NT2/D1 (cell line): ENCODE data around the gene FSIP1.

ENCODE experiments used
- DNase-seq: peaks from one replicate; pipeline ENCODE4 v3.0.0-alpha.2; 2011; ENCODE audit warnings: low read depth, low spot score
- H3K27me3 ChIP-seq: 2 replicates; pipeline ENCODE4 v1.6.0; 2011; ENCODE audit warnings: mild to moderate bottlenecking; ENCODE audit not compliant: insufficient read length, insufficient read depth
- H3K36me3 ChIP-seq: 2 replicates; pipeline ENCODE4 v1.6.1; 2011; ENCODE audit warnings: mild to moderate bottlenecking, low read length, mixed read lengths; ENCODE audit not compliant: insufficient read depth, insufficient read length
- H3K4me1 ChIP-seq: 2 replicates; pipeline ENCODE4 v1.5.1; 2011; ENCODE audit not compliant: insufficient read depth, insufficient read length
- H3K4me3 ChIP-seq: 2 replicates; pipeline ENCODE4 v1.5.1; 2011; ENCODE audit warnings: low read depth; ENCODE audit not compliant: insufficient read length
- H3K9ac ChIP-seq: 2 replicates; pipeline ENCODE4 v1.6.0; 2011; ENCODE audit warnings: low read depth; ENCODE audit not compliant: insufficient read length
- H3K9me3 ChIP-seq: 2 replicates; pipeline ENCODE4 v1.5.1; 2011; ENCODE audit warnings: mild to moderate bottlenecking, low read length; ENCODE audit not compliant: insufficient read depth
- SUZ12 ChIP-seq: IDR thresholded peaks from 2 replicates; pipeline ENCODE4 v1.6.1; 2011; ENCODE audit not compliant: insufficient read length, insufficient read depth; ENCODE audit errors: extremely low read depth
- YY1 ChIP-seq: IDR thresholded peaks from 2 replicates; pipeline ENCODE4 v1.6.1; 2011; ENCODE audit not compliant: insufficient read length, insufficient read depth
- ZNF274 ChIP-seq: IDR thresholded peaks from 2 replicates; pipeline ENCODE4 v1.6.1; 2011; ENCODE audit warnings: mild to moderate bottlenecking, low read depth, low read length

The FSIP1 gene

DNA sequence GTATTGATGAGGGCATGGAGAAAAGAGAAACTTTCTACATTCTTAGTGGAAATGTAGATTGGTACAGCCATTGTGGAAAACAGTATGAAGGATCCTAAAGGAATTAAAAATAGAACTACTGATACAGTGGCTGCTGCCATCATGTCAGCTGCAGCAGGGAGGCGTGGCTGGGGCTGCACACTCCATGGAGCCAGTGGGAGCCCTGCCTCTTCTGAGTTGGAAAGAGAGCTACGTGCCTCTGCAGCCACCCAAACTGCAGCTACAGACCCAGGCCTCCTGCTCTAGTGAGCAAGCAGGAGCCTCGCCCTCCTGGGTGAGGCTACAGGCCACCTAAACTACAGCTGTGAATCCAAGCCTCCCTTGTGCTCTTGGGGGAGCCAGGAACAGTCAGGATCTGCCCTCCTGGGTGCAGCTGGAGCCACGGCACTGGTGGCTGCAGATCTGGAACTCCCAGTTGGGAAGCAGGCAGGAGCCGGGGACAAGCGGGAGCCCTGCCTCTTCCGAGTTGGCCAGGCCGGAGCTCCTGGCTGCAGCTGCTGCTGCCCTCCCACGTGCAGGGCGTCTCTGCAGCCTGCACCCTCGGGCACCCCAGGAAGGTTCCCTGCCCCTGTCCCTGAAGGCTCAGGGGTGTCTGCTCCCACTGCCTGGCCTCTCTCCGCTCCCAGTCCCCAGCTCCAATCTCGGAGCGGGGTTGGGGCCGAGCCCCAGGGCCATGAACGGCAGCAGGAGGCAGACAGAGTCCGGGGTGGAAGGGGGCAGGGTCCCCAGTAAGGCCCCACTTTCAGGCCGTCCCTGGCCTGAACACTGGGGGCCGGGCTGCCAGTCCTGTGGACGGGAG is 137.3 kb downstream of the FSIP1 start:
- Histone ChIP-seq H3K36me3 (no peaks in the 10 kb centered on the region), H3K4me1 (no peaks in the 10 kb centered on the region)
- TF ChIP-seq ZNF274 (no peak), YY1 (no peak), SUZ12 (no peak)

DNA sequence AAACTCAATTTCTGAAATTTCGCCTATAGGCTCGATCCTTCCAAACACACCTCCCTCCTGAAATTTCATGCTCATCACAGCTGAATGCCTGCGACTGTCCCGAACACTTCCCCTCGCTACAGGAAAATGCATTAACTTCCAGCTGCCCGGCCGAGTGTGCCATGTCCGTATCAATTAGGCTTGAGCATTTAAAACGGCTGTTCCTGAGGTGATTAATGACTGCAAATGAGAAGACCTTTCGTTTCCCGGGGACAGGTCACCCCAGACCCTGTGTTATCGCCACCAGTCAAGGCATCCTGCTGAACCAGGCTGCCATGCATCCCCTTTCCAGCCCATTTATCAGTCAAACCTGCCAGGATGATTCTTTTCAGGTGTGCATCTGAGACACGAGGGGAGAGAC is 138.5 kb downstream of the FSIP1 start:
- no peak for DNase-seq
- H3K4me1 ChIP-seq, result no peaks in the 10 kb centered on the region
- no peak for TF ChIP-seq ZNF274
- TF ChIP-seq YY1, result no peak
- no peak for TF ChIP-seq SUZ12

More for the DNA sequence above, 137.3 kb downstream of the FSIP1 start:
- Histone ChIP-seq H3K27me3 (no peaks in the 10 kb centered on the region), H3K4me3 (no peak overlapping the region), H3K9ac (no peak overlapping the region), H3K9me3 (no peaks in the 10 kb centered on the region)
- no peak for DNase-seq

DNA sequence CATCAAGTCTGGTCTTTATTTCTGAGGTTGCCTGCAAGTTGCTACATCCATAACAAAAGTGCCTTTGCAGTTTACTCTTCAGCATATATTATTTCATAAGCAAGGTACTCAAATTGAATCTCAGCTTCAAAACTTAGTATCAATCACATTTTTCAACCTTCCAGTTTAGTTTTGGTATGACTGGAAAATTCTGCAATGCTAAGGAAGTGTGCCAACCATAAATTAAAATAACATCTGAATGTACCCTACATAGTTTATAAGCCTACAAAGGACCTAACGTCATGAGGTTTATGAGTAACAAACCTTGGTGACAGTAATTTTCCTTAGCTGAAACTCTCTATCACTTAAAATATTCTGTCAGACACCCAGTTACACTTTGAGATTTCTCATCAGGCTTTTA is 138.9 kb downstream of the FSIP1 start:
- Histone ChIP-seq H3K9ac (no peak overlapping the region), H3K36me3 (no peaks in the 10 kb centered on the region), H3K4me3 (no peak overlapping the region), H3K9me3 (no peaks in the 10 kb centered on the region), H3K27me3 (no peaks in the 10 kb centered on the region), H3K4me1 (no peaks in the 10 kb centered on the region)
- TF ChIP-seq ZNF274 (no peak), SUZ12 (no peak), YY1 (no peak)
- no peak for DNase-seq

More for the DNA sequence above, 138.5 kb downstream of the FSIP1 start:
- Histone ChIP-seq H3K4me3 (no peak overlapping the region), H3K9ac (no peak overlapping the region), H3K9me3 (no peaks in the 10 kb centered on the region), H3K27me3 (no peaks in the 10 kb centered on the region), H3K36me3 (no peaks in the 10 kb centered on the region)

DNA sequence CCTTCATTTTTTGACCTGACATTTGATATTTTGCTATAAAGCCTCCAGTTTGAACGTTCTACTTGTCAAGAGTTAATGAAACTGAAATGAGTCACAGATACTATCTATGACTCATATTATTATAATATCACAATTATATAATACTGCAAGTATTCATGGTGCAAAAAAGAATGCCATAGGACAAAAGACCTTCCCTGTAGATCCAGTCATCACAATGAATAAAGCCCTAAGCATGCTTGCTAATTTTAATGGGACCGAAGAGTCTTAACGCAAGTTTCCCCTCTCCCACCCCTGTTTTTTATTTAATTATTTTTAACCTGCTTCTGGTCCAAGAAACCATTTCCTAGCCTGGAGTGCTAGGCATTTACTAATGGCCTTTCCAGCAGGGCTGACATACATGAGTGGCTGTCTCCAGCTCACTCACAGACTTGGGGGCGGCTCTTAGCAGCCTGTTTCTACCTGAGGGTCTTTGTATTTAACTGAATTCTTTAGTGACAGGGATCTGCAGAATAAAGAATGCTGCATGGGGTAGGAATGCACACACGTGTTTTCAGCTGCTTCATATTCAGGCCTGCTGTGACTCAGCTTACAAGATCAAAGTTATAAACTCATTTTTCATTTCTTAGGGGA is 140.5 kb downstream of the FSIP1 start:
- no peak for TF ChIP-seq SUZ12
- TF ChIP-seq ZNF274, result no peak
- no peak for TF ChIP-seq YY1
- Histone ChIP-seq H3K36me3 (no peaks in the 10 kb centered on the region), H3K4me1 (no peaks in the 10 kb centered on the region), H3K9ac (no peak overlapping the region), H3K4me3 (no peak overlapping the region), H3K27me3 (no peaks in the 10 kb centered on the region), H3K9me3 (no peaks in the 10 kb centered on the region)
- DNase-seq, result no peak

DNA sequence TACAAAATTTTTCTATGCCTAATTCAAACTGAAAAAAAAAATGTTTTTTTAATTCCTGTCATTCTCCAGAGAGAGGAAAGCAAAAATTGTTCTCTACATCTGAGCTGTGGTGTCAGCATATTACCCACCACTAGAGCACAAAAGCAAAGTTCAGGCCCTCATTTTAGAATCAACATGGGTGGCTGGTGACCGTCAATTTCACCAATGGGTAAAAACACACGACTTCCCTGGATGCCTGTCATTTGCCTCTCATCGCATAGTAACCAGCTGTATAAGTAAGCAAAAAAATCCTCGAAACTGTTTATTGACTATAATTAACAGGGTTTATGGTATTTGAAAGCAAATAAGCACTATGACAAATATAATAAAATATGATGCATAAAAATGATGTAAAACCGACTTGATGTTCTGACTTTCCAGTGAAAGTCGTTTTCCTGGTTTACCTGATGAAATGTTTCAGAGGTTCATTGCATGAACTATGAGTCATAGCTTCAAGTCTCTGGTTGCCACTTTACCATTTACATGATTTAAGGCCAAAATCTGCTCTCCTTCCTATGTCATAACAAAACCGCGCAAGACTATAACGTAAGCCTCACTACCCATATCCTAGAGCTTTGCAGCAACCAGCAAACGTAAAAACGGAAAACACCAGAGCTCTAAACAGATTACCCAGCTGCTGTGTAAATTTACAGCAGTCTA is 141.3 kb downstream of the FSIP1 start:
- Histone ChIP-seq H3K4me3 (no peak overlapping the region), H3K27me3 (no peaks in the 10 kb centered on the region), H3K9ac (no peak overlapping the region), H3K4me1 (no peaks in the 10 kb centered on the region), H3K9me3 (no peaks in the 10 kb centered on the region), H3K36me3 (no peaks in the 10 kb centered on the region)
- TF ChIP-seq ZNF274 (no peak), SUZ12 (no peak), YY1 (no peak)
- DNase-seq, result no peak

DNA sequence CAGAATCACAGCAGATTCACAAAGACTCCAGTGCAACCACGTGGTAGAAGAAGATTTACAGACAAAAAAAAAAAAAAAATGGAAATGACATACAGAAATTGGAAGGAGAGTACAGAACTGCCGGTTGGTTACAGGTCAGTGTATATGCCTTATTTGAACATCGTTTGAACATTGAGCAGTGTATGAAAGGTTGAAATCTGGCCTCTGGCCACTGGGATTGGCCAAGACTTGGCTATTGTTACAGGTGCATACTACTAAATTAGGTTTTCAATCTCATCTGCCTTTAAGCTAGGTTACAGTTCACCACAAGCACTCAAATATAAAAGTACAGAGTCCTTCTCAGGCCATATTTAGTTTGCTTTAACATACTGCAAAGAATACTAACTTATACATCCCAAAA is 142.0 kb downstream of the FSIP1 start:
- no peaks in the 10 kb centered on the region for H3K36me3 ChIP-seq
- no peaks in the 10 kb centered on the region for H3K9me3 ChIP-seq
- H3K4me1 ChIP-seq, result no peaks in the 10 kb centered on the region
- H3K4me3 ChIP-seq, result no peak overlapping the region
- H3K27me3 ChIP-seq, result no peaks in the 10 kb centered on the region
- TF ChIP-seq YY1, result no peak
- TF ChIP-seq SUZ12, result no peak
- no peak for TF ChIP-seq ZNF274
- DNase-seq, result no peak
- H3K9ac ChIP-seq, result no peak overlapping the region

DNA sequence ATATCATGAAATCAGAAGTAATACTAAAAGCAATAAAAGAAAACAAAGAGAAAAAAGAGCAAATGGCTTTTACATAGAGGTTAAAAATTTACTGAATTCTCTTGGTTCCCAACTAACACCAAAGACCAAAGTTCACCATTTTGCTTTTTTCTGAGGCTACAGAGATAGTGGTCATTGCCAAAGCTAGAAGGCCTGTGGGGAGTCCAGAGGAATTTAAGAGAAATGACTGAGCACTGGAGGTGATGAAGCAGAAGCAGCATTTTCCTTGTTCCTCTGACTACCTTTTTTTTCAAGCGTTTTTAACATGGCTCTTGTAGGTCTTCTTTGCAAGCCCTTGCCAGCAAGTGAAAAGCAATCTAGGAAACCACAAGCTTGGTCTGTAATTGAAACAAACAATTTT is 143.6 kb downstream of the FSIP1 start:
- Histone ChIP-seq H3K9me3 (no peaks in the 10 kb centered on the region), H3K27me3 (no peaks in the 10 kb centered on the region), H3K9ac (no peak overlapping the region), H3K4me3 (no peak overlapping the region), H3K4me1 (no peaks in the 10 kb centered on the region), H3K36me3 (no peaks in the 10 kb centered on the region)
- TF ChIP-seq YY1, result no peak
- no peak for TF ChIP-seq SUZ12
- TF ChIP-seq ZNF274, result no peak
- no peak for DNase-seq
